Peyer's patch (tissue), 4 donors: ENCODE data around the gene MXD1. TPM values are rescaled to one million over a fixed set of nuclear protein-coding genes. Genes with fewer than 3 reads are reported as not detected.
A peak's percentile ranks its signal among the peaks of the same experiment; 100 is the strongest.

Source experiments
- DNase-seq, 3 donors: peaks; one replicate each; pipeline ENCODE4 v3.0.0-alpha.2; 2017 to 2019
- H3K27ac ChIP-seq, 4 donors: fragments of 200-600 bp; sonication (generic); one replicate each; pipeline ENCODE4 v1.5.1; 2016 to 2019
- H3K27me3 ChIP-seq, 2 donors: fragments of 200-600 bp; sonication (generic); one replicate each; pipeline ENCODE4 v1.5.1; 2019
- H3K36me3 ChIP-seq, 3 donors: fragments of 200-600 bp; sonication (generic); one replicate each; pipeline ENCODE4 v1.5.1; 2016 to 2019
- H3K4me1 ChIP-seq, 4 donors: fragments of 200-600 bp; sonication (generic); one replicate each; pipeline ENCODE4 v1.5.1; 2016 to 2019
- H3K4me3 ChIP-seq, 4 donors: fragments of 200-600 bp; sonication (generic); 1 replicate in 3 of 4; 2 replicates in 1 of 4; pipeline ENCODE4 v1.5.1; 2016 to 2019; ENCODE audit warnings: mild to moderate bottlenecking in 1 of 4
- H3K9me3 ChIP-seq, 4 donors: fragments of 200-600 bp; sonication (generic); one replicate each; pipeline ENCODE4 v1.5.1; 2016 to 2019; ENCODE audit warnings: mild to moderate bottlenecking in 1 of 4
- CTCF ChIP-seq, 6 experiments: fragments of 450-650 bp in 4 of 6; fragments of 200-600 bp in 2 of 6; sonication (generic) in 1 of 6; IDR thresholded peaks; one replicate each; pipeline ENCODE4 v1.5.1; 2017 to 2019; ENCODE audit warnings: antibody characterized with exemption in 6 of 6, mild to moderate bottlenecking in 3 of 6, moderate library complexity in 1 of 6
- POLR2A ChIP-seq, 2 donors: fragments of 450-650 bp; IDR thresholded peaks; one replicate each; pipeline ENCODE4 v1.5.1; 2017; ENCODE audit warnings: antibody characterized with exemption in 2 of 2, mild to moderate bottlenecking in 2 of 2, moderate library complexity in 2 of 2
- total RNA-seq, 4 donors: library from RNA; depleted of rRNA; stranded (reverse); fragments of >200 nt; gene quantifications; one replicate each; pipeline ENCODE4 v1.1.0, GENCODE V29; 2016

The MXD1 gene
- total RNA-seq, 4 donors from 2014 or later: 18.2 to 83.7 (median 74.4) TPM

GRCh38 chr2:69914164-69914949 lies 552 bp upstream of the MXD1 start:
- peak overlapping the region; percentile 95 to 99 (median 98) for H3K27ac ChIP-seq
- no peaks in the 10 kb centered on the region for H3K9me3 ChIP-seq
- peak overlapping the region; percentile 59 to 83 (median 77) for H3K4me3 ChIP-seq
- TF ChIP-seq POLR2A (IDR thresholded peaks at IDR 0.05) (peak; percentile 88 to 96), CTCF (IDR thresholded peaks at IDR 0.05) (peak in 4 of 6 experiments; percentile 11 to 43 (median 17))
- peak; percentile 97 to 100 (median 100) for DNase-seq
- peaks cover 0 to 12% (median 8%) of the 10 kb centered on the region in 4 donors for H3K4me1 ChIP-seq
- H3K36me3 ChIP-seq: peaks cover 0 to 38% (median 0%) of the 10 kb centered on the region in 3 donors
- no peaks in the 10 kb centered on the region for H3K27me3 ChIP-seq

DNA sequence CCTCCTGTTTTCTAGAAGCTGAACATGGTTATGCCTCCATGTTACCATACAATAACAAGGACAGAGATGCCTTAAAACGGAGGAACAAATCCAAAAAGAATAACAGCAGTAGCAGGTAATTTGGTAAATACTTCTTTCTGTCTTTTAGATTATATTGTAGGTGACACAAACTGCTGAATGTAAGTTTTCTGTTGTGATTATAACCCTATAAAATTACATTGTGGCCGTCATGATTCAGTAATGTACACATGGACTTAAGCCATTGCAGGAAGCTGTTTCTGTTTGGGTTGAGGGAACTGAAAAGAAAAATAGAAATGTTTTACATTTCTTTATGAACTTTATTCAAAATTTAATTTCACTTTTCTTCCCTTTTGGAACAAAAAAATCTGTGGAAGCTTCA lies 1.2 kb downstream of the MXD1 start:
- H3K4me1 ChIP-seq: peaks cover 0 to 12% (median 8%) of the 10 kb centered on the region in 4 donors
- TF ChIP-seq POLR2A (IDR thresholded peaks at IDR 0.05) (no peak), CTCF (IDR thresholded peaks at IDR 0.05) (peak in 1 of 6 experiments; percentile 6)
- peak overlapping the region in 3 of 4 donors; percentile 83 to 94 (median 87) for H3K4me3 ChIP-seq
- no peaks in the 10 kb centered on the region for H3K27me3 ChIP-seq
- no peak for DNase-seq
- peaks cover 0 to 40% (median 0%) of the 10 kb centered on the region in 3 donors for H3K36me3 ChIP-seq
- peak overlapping the region in 3 of 4 donors; percentile 88 to 92 (median 92) for H3K27ac ChIP-seq
- H3K9me3 ChIP-seq: no peaks in the 10 kb centered on the region

GRCh38 chr2:69917852-69918251 lies 2.9 kb downstream of the MXD1 start:
- DNase-seq: no peak
- H3K9me3 ChIP-seq: no peaks in the 10 kb centered on the region
- no peaks in the 10 kb centered on the region for H3K27me3 ChIP-seq
- peak overlapping the region in 2 of 4 donors; percentile 83 to 87 for H3K4me3 ChIP-seq
- peak overlapping the region in 2 of 4 donors; percentile 54 to 59 for H3K27ac ChIP-seq
- H3K36me3 ChIP-seq: peaks cover 0 to 54% (median 0%) of the 10 kb centered on the region in 3 donors
- TF ChIP-seq CTCF (IDR thresholded peaks at IDR 0.05) (no peak), POLR2A (IDR thresholded peaks at IDR 0.05) (no peak)
- peaks cover 0 to 12% (median 8%) of the 10 kb centered on the region in 4 donors for H3K4me1 ChIP-seq

DNA sequence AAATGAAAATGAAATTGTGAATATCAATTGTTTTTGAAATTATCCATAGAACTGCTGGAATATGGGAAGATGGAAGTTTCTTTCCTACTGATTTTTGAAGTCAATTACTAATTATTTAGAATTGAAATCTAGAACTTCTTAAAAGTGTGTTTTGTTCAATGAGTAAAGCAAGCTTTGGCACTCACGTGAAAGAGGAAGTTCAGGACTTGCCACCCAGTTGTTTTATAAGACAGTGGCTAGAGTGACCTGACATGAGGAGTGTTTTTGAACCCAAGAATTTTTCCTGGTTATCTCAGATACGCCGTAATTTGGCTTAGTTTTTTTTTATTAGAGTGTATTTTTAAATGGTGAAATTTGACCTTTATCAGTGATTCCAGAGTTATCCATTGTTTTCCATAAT lies 3.5 kb downstream of the MXD1 start:
- DNase-seq: no peak
- Histone ChIP-seq H3K27ac (peak overlapping the region in 2 of 4 donors; percentile 54 to 59), H3K27me3 (no peaks in the 10 kb centered on the region), H3K36me3 (peaks cover 0 to 59% (median 0%) of the 10 kb centered on the region in 3 donors), H3K4me3 (peak overlapping the region in 1 of 4 donors; percentile 83), H3K4me1 (peaks cover 0 to 10% (median 8%) of the 10 kb centered on the region in 4 donors), H3K9me3 (no peaks in the 10 kb centered on the region)
- TF ChIP-seq POLR2A (IDR thresholded peaks at IDR 0.05) (no peak), CTCF (IDR thresholded peaks at IDR 0.05) (no peak)

DNA sequence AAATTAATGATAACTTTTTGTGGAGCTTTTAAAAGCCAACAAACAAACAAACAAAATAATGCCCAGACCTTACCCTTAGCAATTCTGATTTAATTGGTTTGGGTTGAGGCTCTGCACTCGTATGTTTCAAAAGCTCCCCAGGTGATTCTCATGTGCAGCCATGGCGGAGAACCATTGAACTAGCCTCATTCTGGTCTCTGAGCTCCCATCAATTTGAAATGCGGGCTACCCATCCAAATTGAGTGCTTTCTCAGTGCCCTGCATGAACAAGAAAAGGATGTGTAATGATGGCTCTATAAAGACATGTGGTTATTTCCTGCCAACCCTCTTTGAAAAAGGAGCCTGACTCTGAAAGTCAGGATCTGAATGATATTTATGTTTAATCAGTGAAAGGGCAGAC lies 8.2 kb downstream of the MXD1 start:
- Histone ChIP-seq H3K27me3 (no peaks in the 10 kb centered on the region), H3K4me3 (no peak overlapping the region), H3K36me3 (peaks cover 0 to 74% (median 0%) of the 10 kb centered on the region in 3 donors), H3K4me1 (no peaks in the 10 kb centered on the region), H3K9me3 (no peaks in the 10 kb centered on the region), H3K27ac (no peak overlapping the region)
- no peak for DNase-seq
- TF ChIP-seq POLR2A (IDR thresholded peaks at IDR 0.05): no peak
- no peak for TF ChIP-seq CTCF (IDR thresholded peaks at IDR 0.05)
